Panc1 (cell line): ENCODE measurements around the gene XXYLT1.
"Not testable (repeated sequence)": the region's sequence is repeated elsewhere in the genome, so short reads cannot be mapped to it uniquely, and the experiment has no call there.

ENCODE experiments used
- TF ChIP-seq, protein P1 (sequence below): fragments of 450-650 bp; IDR thresholded peaks from 2 replicates; pipeline ENCODE4 v1.5.1; 2017; ENCODE audit warnings: mild to moderate bottlenecking
- TF ChIP-seq, protein P2 (sequence below), 2 experiments: IDR thresholded peaks; 2 replicates each; pipeline ENCODE4 v1.6.1; 2011 to 2012; ENCODE audit warnings: low read depth in 2 of 2, control low read depth in 1 of 2, low read length in 1 of 2, mild to moderate bottlenecking in 1 of 2, moderate library complexity in 1 of 2; ENCODE audit not compliant: insufficient read depth in 1 of 2

DNA sequence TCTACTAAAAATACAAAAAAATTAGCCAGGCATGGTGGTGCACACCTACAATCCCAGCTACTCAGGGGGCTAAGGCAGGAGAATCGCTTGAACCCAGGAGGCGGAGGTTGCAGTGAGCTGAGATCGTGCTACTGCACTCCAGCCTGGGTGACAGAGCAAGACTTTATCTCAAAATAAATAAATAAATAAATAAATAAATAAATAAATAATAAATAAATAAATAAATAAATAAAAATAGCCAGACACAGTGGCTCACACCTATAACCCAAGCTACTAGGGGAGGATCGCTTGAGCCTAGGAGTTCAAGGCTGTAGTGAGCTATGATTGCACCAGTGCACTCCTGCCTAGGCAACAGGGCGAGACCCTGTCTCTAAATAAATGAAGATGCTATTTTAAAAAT is 19.7 kb upstream of the XXYLT1 start:
- TF ChIP-seq, protein P1, sequence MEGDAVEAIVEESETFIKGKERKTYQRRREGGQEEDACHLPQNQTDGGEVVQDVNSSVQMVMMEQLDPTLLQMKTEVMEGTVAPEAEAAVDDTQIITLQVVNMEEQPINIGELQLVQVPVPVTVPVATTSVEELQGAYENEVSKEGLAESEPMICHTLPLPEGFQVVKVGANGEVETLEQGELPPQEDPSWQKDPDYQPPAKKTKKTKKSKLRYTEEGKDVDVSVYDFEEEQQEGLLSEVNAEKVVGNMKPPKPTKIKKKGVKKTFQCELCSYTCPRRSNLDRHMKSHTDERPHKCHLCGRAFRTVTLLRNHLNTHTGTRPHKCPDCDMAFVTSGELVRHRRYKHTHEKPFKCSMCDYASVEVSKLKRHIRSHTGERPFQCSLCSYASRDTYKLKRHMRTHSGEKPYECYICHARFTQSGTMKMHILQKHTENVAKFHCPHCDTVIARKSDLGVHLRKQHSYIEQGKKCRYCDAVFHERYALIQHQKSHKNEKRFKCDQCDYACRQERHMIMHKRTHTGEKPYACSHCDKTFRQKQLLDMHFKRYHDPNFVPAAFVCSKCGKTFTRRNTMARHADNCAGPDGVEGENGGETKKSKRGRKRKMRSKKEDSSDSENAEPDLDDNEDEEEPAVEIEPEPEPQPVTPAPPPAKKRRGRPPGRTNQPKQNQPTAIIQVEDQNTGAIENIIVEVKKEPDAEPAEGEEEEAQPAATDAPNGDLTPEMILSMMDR: not testable (repeated sequence)
- TF ChIP-seq, protein P2, sequence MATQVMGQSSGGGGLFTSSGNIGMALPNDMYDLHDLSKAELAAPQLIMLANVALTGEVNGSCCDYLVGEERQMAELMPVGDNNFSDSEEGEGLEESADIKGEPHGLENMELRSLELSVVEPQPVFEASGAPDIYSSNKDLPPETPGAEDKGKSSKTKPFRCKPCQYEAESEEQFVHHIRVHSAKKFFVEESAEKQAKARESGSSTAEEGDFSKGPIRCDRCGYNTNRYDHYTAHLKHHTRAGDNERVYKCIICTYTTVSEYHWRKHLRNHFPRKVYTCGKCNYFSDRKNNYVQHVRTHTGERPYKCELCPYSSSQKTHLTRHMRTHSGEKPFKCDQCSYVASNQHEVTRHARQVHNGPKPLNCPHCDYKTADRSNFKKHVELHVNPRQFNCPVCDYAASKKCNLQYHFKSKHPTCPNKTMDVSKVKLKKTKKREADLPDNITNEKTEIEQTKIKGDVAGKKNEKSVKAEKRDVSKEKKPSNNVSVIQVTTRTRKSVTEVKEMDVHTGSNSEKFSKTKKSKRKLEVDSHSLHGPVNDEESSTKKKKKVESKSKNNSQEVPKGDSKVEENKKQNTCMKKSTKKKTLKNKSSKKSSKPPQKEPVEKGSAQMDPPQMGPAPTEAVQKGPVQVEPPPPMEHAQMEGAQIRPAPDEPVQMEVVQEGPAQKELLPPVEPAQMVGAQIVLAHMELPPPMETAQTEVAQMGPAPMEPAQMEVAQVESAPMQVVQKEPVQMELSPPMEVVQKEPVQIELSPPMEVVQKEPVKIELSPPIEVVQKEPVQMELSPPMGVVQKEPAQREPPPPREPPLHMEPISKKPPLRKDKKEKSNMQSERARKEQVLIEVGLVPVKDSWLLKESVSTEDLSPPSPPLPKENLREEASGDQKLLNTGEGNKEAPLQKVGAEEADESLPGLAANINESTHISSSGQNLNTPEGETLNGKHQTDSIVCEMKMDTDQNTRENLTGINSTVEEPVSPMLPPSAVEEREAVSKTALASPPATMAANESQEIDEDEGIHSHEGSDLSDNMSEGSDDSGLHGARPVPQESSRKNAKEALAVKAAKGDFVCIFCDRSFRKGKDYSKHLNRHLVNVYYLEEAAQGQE (IDR thresholded peaks at IDR 0.05; ENCODE audit: insufficient read depth in 1 of 2, low read depth in 2 of 2, low read length in 1 of 2): not testable (repeated sequence)
